Suprapubic skin (tissue), 4 donors: ENCODE data around the gene PIPOX.

Source experiments
- CTCF ChIP-seq, 2 donors: fragments of 200-600 bp in 1 of 2; fragments of 450-650 bp in 1 of 2; sonication (generic) in 1 of 2; IDR thresholded peaks; one replicate each; pipeline ENCODE4 v1.5.1; 2016 to 2019; ENCODE audit warnings: antibody characterized with exemption in 2 of 2, mild to moderate bottlenecking in 1 of 2, moderate library complexity in 1 of 2
- EP300 ChIP-seq: sonication (generic); formaldehyde crosslinking; IDR thresholded peaks from one replicate; pipeline ENCODE4 v1.6.1; 2017; ENCODE audit warnings: antibody characterized with exemption
- POLR2AphosphoS5 ChIP-seq, 3 donors: sonication (generic); formaldehyde crosslinking; IDR thresholded peaks; one replicate each; pipeline ENCODE4 v1.6.1; 2017; ENCODE audit warnings: antibody characterized with exemption in 3 of 3

GRCh38 chr17:29032857-29033197 is 10.1 kb upstream of the PIPOX start:
- TF ChIP-seq CTCF (IDR thresholded peaks at IDR 0.05): no peak
- TF ChIP-seq EP300: no peak
- TF ChIP-seq POLR2AphosphoS5 (IDR thresholded peaks at IDR 0.05): no peak
